ENCODE measurements around the gene TTC14.
"Not testable (repeated sequence)": the region's sequence is repeated elsewhere in the genome, so short reads cannot be mapped to it uniquely, and the experiment has no call there.

Gene TTC14, protein sequence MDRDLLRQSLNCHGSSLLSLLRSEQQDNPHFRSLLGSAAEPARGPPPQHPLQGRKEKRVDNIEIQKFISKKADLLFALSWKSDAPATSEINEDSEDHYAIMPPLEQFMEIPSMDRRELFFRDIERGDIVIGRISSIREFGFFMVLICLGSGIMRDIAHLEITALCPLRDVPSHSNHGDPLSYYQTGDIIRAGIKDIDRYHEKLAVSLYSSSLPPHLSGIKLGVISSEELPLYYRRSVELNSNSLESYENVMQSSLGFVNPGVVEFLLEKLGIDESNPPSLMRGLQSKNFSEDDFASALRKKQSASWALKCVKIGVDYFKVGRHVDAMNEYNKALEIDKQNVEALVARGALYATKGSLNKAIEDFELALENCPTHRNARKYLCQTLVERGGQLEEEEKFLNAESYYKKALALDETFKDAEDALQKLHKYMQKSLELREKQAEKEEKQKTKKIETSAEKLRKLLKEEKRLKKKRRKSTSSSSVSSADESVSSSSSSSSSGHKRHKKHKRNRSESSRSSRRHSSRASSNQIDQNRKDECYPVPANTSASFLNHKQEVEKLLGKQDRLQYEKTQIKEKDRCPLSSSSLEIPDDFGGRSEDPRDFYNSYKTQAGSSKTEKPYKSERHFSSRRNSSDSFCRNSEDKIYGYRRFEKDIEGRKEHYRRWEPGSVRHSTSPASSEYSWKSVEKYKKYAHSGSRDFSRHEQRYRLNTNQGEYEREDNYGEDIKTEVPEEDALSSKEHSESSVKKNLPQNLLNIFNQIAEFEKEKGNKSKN

DNA sequence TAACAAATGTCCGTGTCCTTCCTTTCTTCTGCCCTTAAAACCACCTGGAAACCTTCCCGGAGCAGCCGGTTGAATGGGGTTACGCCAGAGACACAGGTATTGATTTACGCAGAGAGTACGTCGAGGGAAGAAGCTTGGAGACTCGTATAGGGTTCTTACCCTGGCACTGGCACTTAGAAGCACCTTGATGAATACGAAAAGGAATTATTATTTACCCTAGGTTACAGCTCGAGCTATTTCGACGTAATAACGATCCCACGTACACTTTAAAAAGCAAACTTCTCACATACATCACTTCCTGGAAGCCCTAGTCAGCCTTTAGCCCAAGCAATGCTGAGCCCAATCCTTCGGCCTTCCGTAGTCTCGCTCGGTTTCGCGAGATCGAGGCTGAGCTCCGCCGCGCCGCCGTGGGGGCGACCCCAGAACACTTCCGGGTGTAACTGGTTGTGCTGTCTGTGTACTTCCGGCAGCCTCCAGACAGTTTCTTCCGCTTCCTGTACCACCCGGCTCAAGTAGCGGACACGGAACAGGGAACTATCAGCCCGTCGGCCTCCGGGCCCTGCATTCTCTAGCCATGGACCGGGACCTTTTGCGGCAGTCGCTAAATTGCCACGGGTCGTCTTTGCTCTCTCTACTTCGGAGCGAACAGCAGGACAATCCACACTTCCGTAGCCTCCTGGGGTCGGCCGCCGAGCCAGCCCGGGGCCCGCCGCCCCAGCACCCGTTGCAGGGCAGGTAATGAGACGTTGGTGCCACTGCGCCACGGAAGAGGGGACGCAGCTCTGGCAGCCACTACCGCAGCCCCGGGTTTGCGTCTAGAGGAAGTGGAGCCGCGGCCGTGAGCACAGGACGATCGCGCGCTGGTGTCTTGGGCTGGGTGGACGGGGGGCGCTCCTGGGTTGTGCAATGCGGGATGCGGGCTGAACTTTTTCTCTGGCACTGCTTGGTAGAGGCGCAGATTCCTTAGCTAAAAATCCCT, at the start of gene TTC14:
Gene TTC14, plus strand, starts transcription at position 476 of the 979 bp plus-strand sequence. Its CDS starts 99 bp downstream, at position 575.
- peak; percentile 87 for DNase-seq (ENCODE audit: low read depth)

DNA sequence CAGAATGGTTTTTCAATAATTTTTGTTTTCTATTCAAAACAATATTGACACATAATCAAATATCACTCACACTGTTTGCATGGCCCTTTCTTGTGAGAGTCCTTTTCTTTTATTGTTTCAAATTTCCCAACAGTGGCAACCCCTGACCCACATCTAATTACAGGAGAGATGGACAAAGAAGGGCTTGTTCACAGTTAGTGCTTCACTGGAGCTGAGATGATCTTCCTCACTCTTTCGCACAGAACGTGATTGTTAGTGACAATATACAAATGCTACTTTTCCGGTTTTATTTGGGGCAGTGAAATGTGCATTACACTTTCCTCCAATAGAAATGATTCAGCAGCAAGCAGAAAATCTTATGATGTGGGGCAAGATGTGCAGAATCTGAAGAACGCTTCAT, 38.6 kb upstream of the TTC14 start:
- no peak for DNase-seq (ENCODE audit: low read depth)

- DNase-seq (ENCODE audit: low read depth): no peak
Observed at GRCh38 chr3:180564676-180565075, 37.3 kb upstream of the TTC14 start.

GRCh38 chr3:180570238-180570637, 31.7 kb upstream of the TTC14 start:
- no peak for DNase-seq (ENCODE audit: low read depth)

DNA sequence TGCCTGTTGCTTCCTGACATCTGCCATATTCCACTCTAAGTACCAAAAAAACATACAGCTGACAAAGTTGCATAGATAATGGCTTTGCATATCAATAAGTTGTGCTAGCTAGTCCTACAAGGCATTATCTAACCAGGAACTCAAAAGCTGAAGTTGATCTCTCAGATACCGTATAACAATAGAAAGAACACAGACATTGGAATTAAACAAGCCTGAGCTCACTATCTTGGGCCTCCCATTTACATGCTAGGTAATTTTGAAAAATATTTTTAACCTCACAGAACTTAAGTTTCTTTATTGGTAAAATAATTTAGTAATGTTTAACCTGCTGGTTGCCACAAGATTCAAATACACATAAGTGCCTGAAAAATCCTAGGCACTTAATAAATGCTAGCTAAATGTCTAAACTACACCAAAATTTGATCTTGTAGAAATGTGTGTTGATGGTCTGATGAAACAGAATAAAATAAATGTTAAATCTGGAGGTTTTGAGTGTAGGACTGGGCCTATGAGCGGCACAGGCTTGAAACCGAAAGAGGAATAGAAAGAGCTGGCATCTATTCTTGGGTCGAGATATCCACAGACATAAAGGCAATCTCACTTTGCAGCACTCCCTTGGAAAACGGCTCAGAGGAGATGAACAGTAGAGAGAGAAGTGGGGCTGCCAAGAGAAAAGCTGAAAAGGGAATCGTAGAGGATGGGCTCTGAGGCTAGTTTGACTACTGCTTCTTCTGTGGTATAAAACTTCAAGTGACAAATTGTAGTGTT, 29.9 kb upstream of the TTC14 start:
- no peak for DNase-seq (ENCODE audit: low read depth)

DNA sequence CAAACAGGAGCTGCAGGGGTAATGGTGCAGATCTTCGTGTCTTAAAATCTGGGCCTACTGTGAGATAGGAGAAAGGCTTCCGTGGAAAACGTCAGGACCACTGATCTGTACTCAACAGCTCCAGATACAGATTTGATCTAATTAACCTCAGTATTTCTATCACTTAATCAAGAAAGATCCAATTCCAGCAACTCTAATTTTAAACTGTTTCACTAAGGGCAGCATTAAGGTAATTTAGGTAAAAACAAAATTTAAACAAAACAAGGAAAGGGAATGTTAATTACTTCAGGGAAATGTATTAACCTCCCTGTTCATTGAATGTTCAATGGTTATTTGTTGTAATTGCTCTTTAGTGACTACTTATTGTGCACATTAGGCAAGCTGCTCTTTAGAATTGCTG, 26.4 kb upstream of the TTC14 start:
- DNase-seq (ENCODE audit: low read depth): no peak

GRCh38 chr3:180580934-180581333, 21.0 kb upstream of the TTC14 start:
- DNase-seq (ENCODE audit: low read depth): no peak

- no peak for DNase-seq (ENCODE audit: low read depth)
Observed at GRCh38 chr3:180590396-180590795, 11.6 kb upstream of the TTC14 start.

- not testable (repeated sequence) for DNase-seq (ENCODE audit: low read depth)
Observed at GRCh38 chr3:180593631-180594030, 8.3 kb upstream of the TTC14 start.

DNA sequence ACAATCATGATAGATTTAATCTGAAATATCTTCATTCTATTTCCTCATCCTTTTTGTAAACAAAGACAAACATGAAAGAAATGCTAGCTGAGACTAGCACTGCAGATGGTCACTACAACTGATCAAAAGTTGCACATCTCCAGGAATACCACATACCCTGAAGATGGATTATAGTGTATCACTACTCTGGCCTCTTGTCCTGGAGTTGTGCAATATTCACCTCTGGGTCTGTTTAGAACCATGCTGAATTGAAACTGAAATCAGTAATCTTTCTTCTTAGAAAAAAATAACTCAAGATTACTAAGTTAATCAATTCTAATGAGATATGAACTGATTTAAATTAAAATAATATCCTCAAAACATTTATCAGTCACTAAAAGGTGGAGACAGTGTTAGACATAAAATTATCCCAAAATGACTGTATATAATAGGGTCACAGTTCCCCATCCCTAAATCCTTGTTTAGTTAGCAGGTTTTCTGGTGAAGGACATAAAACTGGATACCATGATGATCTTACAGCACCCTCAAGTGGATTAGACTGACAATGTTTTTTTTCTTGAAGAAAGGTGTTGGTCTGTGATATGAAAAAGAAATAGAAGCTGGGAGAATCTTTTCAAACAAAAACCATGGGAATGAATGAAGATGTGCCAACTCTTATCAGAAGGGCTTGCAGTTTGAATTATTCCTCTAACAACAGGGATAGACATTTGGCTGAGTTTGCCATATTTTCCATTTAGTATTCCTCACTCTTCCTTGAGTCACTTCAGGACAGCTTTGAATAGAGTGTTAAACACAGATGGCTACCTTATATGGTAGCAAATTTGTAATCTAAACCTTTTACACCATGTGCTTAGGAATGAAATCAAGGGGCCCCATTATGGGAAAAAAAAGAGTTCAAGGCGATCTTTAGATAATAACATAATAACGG, 7.1 kb upstream of the TTC14 start:
- DNase-seq (ENCODE audit: low read depth): no peak

DNA sequence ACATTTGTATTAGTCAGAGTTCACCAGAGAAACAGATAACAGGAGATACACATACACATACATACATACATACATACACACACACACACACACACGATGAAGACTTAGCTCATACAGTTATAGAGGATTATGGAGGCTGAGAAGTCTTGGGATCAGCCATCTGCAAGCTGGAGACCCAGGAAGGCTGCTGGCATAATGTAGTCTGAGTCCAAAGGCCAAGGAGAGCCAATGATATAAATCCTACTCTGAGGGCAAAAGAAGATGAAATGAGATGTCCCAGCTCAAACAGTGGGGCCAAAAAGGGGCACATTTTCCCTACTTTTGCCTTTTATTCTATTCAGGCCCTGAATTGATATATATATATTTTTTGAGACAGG, 6.4 kb upstream of the TTC14 start:
- DNase-seq (ENCODE audit: low read depth): no peak

DNA sequence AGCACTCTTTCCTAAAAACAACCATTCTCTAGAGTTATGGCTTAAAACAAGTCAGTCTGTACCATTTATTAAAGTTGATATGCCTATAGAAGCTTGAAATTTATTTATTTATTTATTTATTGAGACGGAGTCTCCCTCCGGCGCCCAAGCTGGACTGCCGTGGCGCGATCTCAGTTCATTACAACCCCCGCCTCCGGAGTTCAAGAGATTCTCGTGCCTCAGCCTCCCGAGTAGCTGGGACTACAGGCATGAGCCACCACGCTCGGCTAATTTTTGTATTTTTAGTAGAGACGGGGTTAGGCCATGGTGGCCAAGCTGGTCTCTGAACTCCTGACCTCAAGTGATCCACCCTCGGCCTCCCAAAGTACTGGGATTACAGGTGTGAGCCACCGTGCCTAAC, 1.5 kb upstream of the TTC14 start:
- DNase-seq (ENCODE audit: low read depth): no peak

GRCh38 chr3:180611006-180611405, 9.0 kb downstream of the TTC14 start:
- DNase-seq (ENCODE audit: low read depth): no peak

DNA sequence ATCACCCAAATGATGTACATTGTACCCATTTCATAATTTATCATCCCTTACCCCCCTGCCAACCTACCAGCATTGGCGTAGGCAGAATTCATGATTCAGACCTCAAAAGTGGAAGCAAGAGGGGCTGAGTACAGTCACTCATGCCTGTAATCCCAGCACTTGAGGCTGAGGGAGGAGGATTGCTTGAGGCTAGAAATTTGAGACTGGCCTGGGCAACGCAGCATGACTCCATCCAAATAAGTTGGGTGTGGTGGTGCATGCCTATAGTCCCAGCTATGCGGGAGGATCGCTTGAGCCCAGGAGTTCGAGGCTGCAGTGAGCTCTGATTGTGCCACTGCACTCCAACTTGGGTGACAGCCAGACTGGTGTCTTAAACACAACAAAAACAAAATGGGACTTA, 10.4 kb downstream of the TTC14 start:
- no peak for DNase-seq (ENCODE audit: low read depth)

DNA sequence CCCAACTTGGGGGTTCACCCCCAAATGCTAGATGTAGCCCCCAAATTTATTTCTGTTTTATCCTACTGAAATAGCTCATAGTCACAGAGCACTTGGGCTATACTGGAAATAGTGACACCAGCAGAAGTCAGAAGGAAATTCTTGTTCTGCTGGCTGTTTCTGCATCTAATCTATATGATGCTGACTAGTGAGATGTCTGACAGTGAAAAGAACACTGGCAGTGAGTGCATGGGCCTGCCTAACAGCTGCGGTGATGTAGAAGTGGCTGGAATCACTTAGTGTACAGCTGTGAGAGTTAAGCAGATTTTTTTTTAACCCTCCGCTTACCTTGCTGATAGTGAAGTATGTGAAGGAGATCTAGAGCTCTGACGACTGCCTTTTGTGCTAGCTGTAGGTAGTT, 14.0 kb downstream of the TTC14 start:
- DNase-seq (ENCODE audit: low read depth): no peak

- DNase-seq (ENCODE audit: low read depth): no peak
Observed at GRCh38 chr3:180617049-180617448, 15.1 kb downstream of the TTC14 start.

- not testable (repeated sequence) for DNase-seq (ENCODE audit: low read depth)
Observed at GRCh38 chr3:180618563-180618962, 16.6 kb downstream of the TTC14 start.

DNA sequence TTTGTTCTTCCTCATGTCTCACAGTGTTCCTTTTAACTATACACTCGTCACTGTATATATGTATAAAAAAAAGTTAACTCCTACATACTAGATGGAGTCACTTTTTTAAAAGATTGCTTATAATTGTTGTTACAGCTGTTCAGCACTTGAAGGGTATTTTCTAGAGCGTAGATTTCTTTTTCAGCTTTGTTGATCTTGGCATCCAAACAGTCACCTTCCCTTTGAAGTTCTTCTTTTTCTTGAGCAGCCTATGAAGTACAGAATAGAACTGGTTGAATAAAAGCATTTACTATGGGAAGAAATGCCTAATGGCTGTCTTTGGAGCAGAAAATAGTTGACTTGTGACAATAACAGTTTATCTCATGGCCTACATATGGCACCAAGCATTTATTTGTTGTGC, 17.8 kb downstream of the TTC14 start:
- DNase-seq (ENCODE audit: low read depth): no peak

DNA sequence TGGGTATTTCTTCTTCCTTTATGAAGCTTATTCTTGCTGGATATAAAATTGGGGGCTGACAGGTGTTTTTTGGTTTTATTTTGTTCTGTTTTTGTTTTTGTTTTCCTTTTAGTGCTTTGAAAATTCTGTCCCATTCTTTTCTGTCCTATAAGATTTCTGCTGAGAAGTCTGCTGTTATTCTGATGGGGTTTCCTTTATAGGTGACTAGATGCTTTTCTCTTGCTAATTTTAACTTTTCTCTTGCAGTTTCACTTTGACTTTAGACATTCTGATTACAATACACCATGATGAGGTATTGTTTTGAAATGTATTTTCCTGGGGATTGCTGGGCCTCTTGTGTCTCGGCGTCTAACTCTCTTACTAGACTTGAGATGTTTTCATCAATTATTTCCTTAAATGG, 22.8 kb downstream of the TTC14 start:
- DNase-seq (ENCODE audit: low read depth): no peak

GRCh38 chr3:180626844-180627243, 24.9 kb downstream of the TTC14 start:
- no peak for DNase-seq (ENCODE audit: low read depth)
